ENCODE data around the gene FGD6.

Gene FGD6

GRCh38 chr12:95217377-95218149 is at the start of gene FGD6, which contains the start of gene VEZT:
Gene FGD6 (minus strand): TSS chr12:95217467. CDS start chr12:95217240, 227 bp downstream.
Gene VEZT (plus strand): TSS chr12:95217807. CDS start chr12:95217851, 44 bp downstream.
- Mint-ChIP-seq H3K27me3 (no peaks in the 10 kb centered on the region), H3K9me3 (no peaks in the 10 kb centered on the region), H3K4me3 (peak within 1 kb of the TSS; percentile 97), H3K4me1 (peaks cover 47% of the 10 kb centered on the region), H3K27ac (peak within 1 kb of the TSS; percentile 98), H3K36me3 (no peaks in the 10 kb centered on the region)

- Mint-ChIP-seq H3K4me3 (no peak overlapping the region), H3K9me3 (no peaks in the 10 kb centered on the region), H3K27me3 (no peaks in the 10 kb centered on the region), H3K27ac (no peak overlapping the region), H3K36me3 (peaks cover 9% of the 10 kb centered on the region), H3K4me1 (no peaks in the 10 kb centered on the region)
Measured at GRCh38 chr12:95266254-95266653, 49.0 kb upstream of the FGD6 start.

- H3K4me1 Mint-ChIP-seq: no peaks in the 10 kb centered on the region
- peaks cover 9% of the 10 kb centered on the region for H3K36me3 Mint-ChIP-seq
- no peaks in the 10 kb centered on the region for H3K9me3 Mint-ChIP-seq
- no peaks in the 10 kb centered on the region for H3K27me3 Mint-ChIP-seq
- H3K4me3 Mint-ChIP-seq: no peak overlapping the region
- H3K27ac Mint-ChIP-seq: no peak overlapping the region
Measured at GRCh38 chr12:95265765-95266164, 48.5 kb upstream of the FGD6 start.

- Mint-ChIP-seq H3K9me3 (no peaks in the 10 kb centered on the region), H3K4me1 (no peaks in the 10 kb centered on the region), H3K4me3 (no peak overlapping the region), H3K27me3 (no peaks in the 10 kb centered on the region), H3K36me3 (peaks cover 17% of the 10 kb centered on the region), H3K27ac (no peak overlapping the region)
Measured at GRCh38 chr12:95262808-95263207, 45.5 kb upstream of the FGD6 start.

GRCh38 chr12:95261109-95261508 is 43.8 kb upstream of the FGD6 start:
- Mint-ChIP-seq H3K4me3 (no peak overlapping the region), H3K36me3 (peaks cover 22% of the 10 kb centered on the region), H3K4me1 (no peaks in the 10 kb centered on the region), H3K27me3 (no peaks in the 10 kb centered on the region), H3K9me3 (no peaks in the 10 kb centered on the region), H3K27ac (no peak overlapping the region)

- Mint-ChIP-seq H3K27ac (no peak overlapping the region), H3K27me3 (no peaks in the 10 kb centered on the region), H3K4me1 (no peaks in the 10 kb centered on the region), H3K36me3 (peaks cover 28% of the 10 kb centered on the region), H3K4me3 (no peak overlapping the region), H3K9me3 (no peaks in the 10 kb centered on the region)
Measured at GRCh38 chr12:95259368-95259767, 42.1 kb upstream of the FGD6 start.

- Mint-ChIP-seq H3K4me1 (no peaks in the 10 kb centered on the region), H3K9me3 (no peaks in the 10 kb centered on the region), H3K27me3 (no peaks in the 10 kb centered on the region), H3K4me3 (no peak overlapping the region), H3K36me3 (peaks cover 28% of the 10 kb centered on the region), H3K27ac (no peak overlapping the region)
Measured at GRCh38 chr12:95258803-95259202, 41.5 kb upstream of the FGD6 start.

GRCh38 chr12:95258151-95258550 is 40.9 kb upstream of the FGD6 start:
- no peaks in the 10 kb centered on the region for H3K4me1 Mint-ChIP-seq
- peaks cover 32% of the 10 kb centered on the region for H3K36me3 Mint-ChIP-seq
- no peaks in the 10 kb centered on the region for H3K27me3 Mint-ChIP-seq
- H3K27ac Mint-ChIP-seq: no peak overlapping the region
- no peak overlapping the region for H3K4me3 Mint-ChIP-seq
- H3K9me3 Mint-ChIP-seq: no peaks in the 10 kb centered on the region

GRCh38 chr12:95257541-95257940 is 40.3 kb upstream of the FGD6 start:
- H3K4me1 Mint-ChIP-seq: no peaks in the 10 kb centered on the region
- no peaks in the 10 kb centered on the region for H3K9me3 Mint-ChIP-seq
- H3K4me3 Mint-ChIP-seq: no peak overlapping the region
- H3K27ac Mint-ChIP-seq: no peak overlapping the region
- peaks cover 32% of the 10 kb centered on the region for H3K36me3 Mint-ChIP-seq
- no peaks in the 10 kb centered on the region for H3K27me3 Mint-ChIP-seq

- Mint-ChIP-seq H3K4me3 (no peak overlapping the region), H3K27ac (no peak overlapping the region), H3K36me3 (peaks cover 27% of the 10 kb centered on the region), H3K27me3 (no peaks in the 10 kb centered on the region), H3K9me3 (no peaks in the 10 kb centered on the region), H3K4me1 (peaks cover 18% of the 10 kb centered on the region)
Measured at GRCh38 chr12:95253386-95253785, 36.1 kb upstream of the FGD6 start.

- Mint-ChIP-seq H3K36me3 (peaks cover 10% of the 10 kb centered on the region), H3K27me3 (no peaks in the 10 kb centered on the region), H3K9me3 (no peaks in the 10 kb centered on the region), H3K4me3 (no peak overlapping the region), H3K27ac (no peak overlapping the region), H3K4me1 (peaks cover 45% of the 10 kb centered on the region)
Measured at GRCh38 chr12:95248604-95249360, 31.5 kb upstream of the FGD6 start.

GRCh38 chr12:95248095-95248494 is 30.8 kb upstream of the FGD6 start:
- no peak overlapping the region for H3K27ac Mint-ChIP-seq
- H3K36me3 Mint-ChIP-seq: peaks cover 5% of the 10 kb centered on the region
- H3K4me3 Mint-ChIP-seq: no peak overlapping the region
- peaks cover 45% of the 10 kb centered on the region for H3K4me1 Mint-ChIP-seq
- no peaks in the 10 kb centered on the region for H3K27me3 Mint-ChIP-seq
- H3K9me3 Mint-ChIP-seq: no peaks in the 10 kb centered on the region

- H3K27me3 Mint-ChIP-seq: no peaks in the 10 kb centered on the region
- no peaks in the 10 kb centered on the region for H3K36me3 Mint-ChIP-seq
- H3K9me3 Mint-ChIP-seq: no peaks in the 10 kb centered on the region
- H3K27ac Mint-ChIP-seq: no peak overlapping the region
- H3K4me3 Mint-ChIP-seq: no peak overlapping the region
- H3K4me1 Mint-ChIP-seq: peaks cover 45% of the 10 kb centered on the region
Measured at GRCh38 chr12:95244350-95244749, 27.1 kb upstream of the FGD6 start.

- Mint-ChIP-seq H3K4me1 (peaks cover 45% of the 10 kb centered on the region), H3K36me3 (no peaks in the 10 kb centered on the region), H3K9me3 (no peaks in the 10 kb centered on the region), H3K27me3 (no peaks in the 10 kb centered on the region), H3K27ac (no peak overlapping the region), H3K4me3 (no peak overlapping the region)
Measured at GRCh38 chr12:95243497-95244183, 26.4 kb upstream of the FGD6 start.

- Mint-ChIP-seq H3K4me1 (peaks cover 45% of the 10 kb centered on the region), H3K27ac (no peak overlapping the region), H3K36me3 (peaks cover 1% of the 10 kb centered on the region), H3K9me3 (no peaks in the 10 kb centered on the region), H3K27me3 (no peaks in the 10 kb centered on the region), H3K4me3 (no peak overlapping the region)
Measured at GRCh38 chr12:95241761-95242506, 24.7 kb upstream of the FGD6 start.
